ENCODE results near the gene OR2F2. TPM values are rescaled to one million over a fixed set of nuclear protein-coding genes. Genes with fewer than 3 reads are reported as not detected.

OR2F2 gene
- total RNA-seq, 1 experiment from 2014 or later = not detected

- H3K9me2 ChIP-seq (ENCODE audit: insufficient read depth) = no peaks in the 10 kb centered on the region
- TF ChIP-seq REST (IDR thresholded peaks at IDR 0.05; ENCODE audit: low read depth) (no peak), POLR2AphosphoS5 (IDR thresholded peaks at IDR 0.05; ENCODE audit: low read depth, low read length) (no peak), ATF3 (IDR thresholded peaks at IDR 0.05) (no peak), POLR2A (IDR thresholded peaks at IDR 0.05; ENCODE audit: borderline replicate concordance, extremely low read depth, insufficient read depth, insufficient read length) (no peak), CTCF (IDR thresholded peaks at IDR 0.05 in 2 of 3, conservative IDR thresholded peaks at IDR 0.05 in 1 of 3; ENCODE audit: borderline replicate concordance in 1 of 3, insufficient read depth in 1 of 3, low read depth in 2 of 3, low read length in 2 of 3) (no peak), SIN3A (IDR thresholded peaks at IDR 0.05; ENCODE audit: low read depth) (no peak), CBX3 (IDR thresholded peaks at IDR 0.05; ENCODE audit: low read depth) (no peak), MAX (IDR thresholded peaks at IDR 0.05) (no peak), ZNF274 (IDR thresholded peaks at IDR 0.05; ENCODE audit: low read depth, low read length) (no peak), FOSL1 (IDR thresholded peaks at IDR 0.05; ENCODE audit: low read depth) (no peak), JUND (IDR thresholded peaks at IDR 0.05) (no peak), SP1 (IDR thresholded peaks at IDR 0.05; ENCODE audit: low read depth) (no peak), ZBTB33 (IDR thresholded peaks at IDR 0.05; ENCODE audit: extremely low read depth, insufficient replicate concordance, low read length) (no peak)
- H3K9ac ChIP-seq (ENCODE audit: low read length) = no peak overlapping the region
- H3K27me3 ChIP-seq (ENCODE audit: insufficient read depth, low read length) = no peaks in the 10 kb centered on the region
- H3K4me2 ChIP-seq (ENCODE audit: low read length) = no peak overlapping the region
- ATAC-seq = no peak
- no TSS peak for BruUV-seq (replicated peaks)
- no peak for DNase-seq (ENCODE audit: low read depth, low spot score)
- no peak overlapping the region for H2AFZ ChIP-seq (ENCODE audit: low read depth, low read length, poor library complexity, severe bottlenecking)
- H3K9me3 ChIP-seq (ENCODE audit: control insufficient read depth in 1 of 2, insufficient read depth in 1 of 2, low read depth in 1 of 2, low read length in 2 of 2) = no peaks in the 10 kb centered on the region
- no peak overlapping the region for H3K27ac ChIP-seq (ENCODE audit: low read depth, low read length)
- ChIA-PET POLR2A (no interaction called here), RAD21 (ENCODE audit: low non-redundant PET in 1 of 2, low total read pairs in 2 of 2, uncharacterized antibody in 2 of 2, unreplicated experiment in 2 of 2) (no interaction called here), CTCF (no interaction called here)
- H3K4me3 ChIP-seq (replicated peaks in 1 of 2; ENCODE audit: low read depth in 1 of 2, low read length in 2 of 2) = no peak overlapping the region
- intact Hi-C loops (cut with micrococcal nuclease) = loop anchor here (5.0 kb wide), 1 partner anchor 32 kb away; no protein-coding TSS in a partner anchor
- no peaks in the 10 kb centered on the region for H3K36me3 ChIP-seq (ENCODE audit: control insufficient read depth in 1 of 2, insufficient read depth in 2 of 2, low read length in 2 of 2)
- H4K20me1 ChIP-seq (ENCODE audit: insufficient read depth) = no peaks in the 10 kb centered on the region
- no peaks in the 10 kb centered on the region for H3K4me1 ChIP-seq (ENCODE audit: control insufficient read depth in 1 of 2, insufficient read depth in 2 of 2, low read length in 2 of 2)
- no peaks in the 10 kb centered on the region for H3K79me2 ChIP-seq (ENCODE audit: insufficient read depth, low read length)
These were observed 45.0 kb downstream of the OR2F2 start for GRCh38 chr7:143979998-143980397.

Data from HCT116 (cell line).